Activated CD4-positive, alpha-beta T cell treated with anti-CD3 and anti-CD28 coated beads, Interleukin-2, Interleukin-6, amounts not matched to agents 100 ng/mL and 50 ng/mL, durations not matched to agents 16 hours and 8 hours (primary cell): ENCODE measurements around the gene CR1L.
A peak's percentile ranks its signal among the peaks of the same experiment; 100 is the strongest.
"Not testable (repeated sequence)": the region's sequence is repeated elsewhere in the genome, so short reads cannot be mapped to it uniquely, and the experiment has no call there.

Experiments
- DNase-seq: peaks from one replicate; pipeline ENCODE4 v3.0.0-alpha.2; 2020

Gene CR1L

DNA sequence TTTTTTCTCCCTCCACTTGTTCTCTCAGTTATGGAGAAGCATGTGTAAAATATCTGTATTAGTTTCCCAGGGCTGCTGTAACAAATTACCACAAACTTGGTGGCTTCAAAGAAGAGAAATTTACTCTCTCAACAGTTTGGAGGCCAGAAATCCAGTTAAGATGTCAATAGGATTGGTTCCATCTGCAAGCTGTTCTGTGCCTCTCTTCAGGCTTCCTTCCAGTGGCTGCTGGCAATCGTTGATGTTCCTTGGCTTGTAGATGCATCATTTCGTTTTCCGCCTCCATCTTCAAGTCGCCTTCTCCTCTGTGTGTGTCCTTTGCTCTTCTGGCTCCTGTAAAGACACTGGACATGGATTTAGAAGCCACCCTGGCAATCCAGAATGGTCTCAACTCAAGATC lies 45.6 kb downstream of the CR1L start:
- DNase-seq: not testable (repeated sequence)

GRCh38 chr1:207691010-207691409 lies 46.1 kb downstream of the CR1L start:
- no peak for DNase-seq

GRCh38 chr1:207691841-207692240 lies 46.9 kb downstream of the CR1L start:
- no peak for DNase-seq

GRCh38 chr1:207692291-207692690 lies 47.4 kb downstream of the CR1L start:
- DNase-seq: not testable (repeated sequence)

- DNase-seq: no peak
Measured at GRCh38 chr1:207695891-207696290, 51.0 kb downstream of the CR1L start.

- peak; percentile 41 for DNase-seq
Measured at GRCh38 chr1:207698822-207699483, 54.0 kb downstream of the CR1L start.

DNA sequence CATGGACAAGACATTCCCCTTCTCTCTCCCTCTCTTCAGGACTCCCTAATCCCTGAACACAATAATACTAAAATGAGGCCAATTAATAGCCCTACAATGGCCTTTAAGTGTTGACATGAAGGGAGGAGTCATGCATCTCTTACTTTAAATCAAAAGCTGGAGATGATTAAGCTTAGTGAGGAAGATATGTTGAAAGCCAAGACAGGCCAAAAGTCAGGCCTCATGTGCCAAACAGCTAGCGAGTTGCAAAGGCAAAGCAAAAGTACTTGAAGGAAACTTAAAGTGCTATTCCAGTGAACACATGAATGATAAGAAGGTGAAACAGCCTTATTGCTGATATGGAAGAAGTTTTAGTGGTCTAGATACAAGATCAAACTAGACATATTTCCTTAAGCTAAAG lies 57.4 kb downstream of the CR1L start:
- no peak for DNase-seq

DNA sequence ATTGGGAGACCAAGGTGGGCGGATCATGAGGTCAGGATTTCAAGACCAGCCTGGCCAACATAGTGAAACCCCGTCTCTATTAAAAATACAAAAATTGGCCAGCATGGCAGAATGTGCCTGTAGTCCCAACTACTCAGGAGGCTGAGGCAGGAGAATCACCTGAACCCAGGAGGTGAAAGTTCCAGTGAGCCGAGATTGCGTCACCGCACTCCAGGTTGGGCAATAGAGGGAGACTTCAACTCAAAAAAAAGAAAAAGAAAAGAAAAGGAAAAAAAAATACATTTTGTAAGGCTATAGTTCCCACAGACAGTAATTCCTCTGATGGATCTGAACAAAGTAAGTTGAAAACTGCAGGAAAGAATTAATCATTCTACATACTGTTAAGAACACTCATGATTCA lies 58.8 kb downstream of the CR1L start:
- no peak for DNase-seq

GRCh38 chr1:207708004-207708403 lies 63.1 kb downstream of the CR1L start:
- not testable (repeated sequence) for DNase-seq

GRCh38 chr1:207711285-207711684 lies 66.4 kb downstream of the CR1L start:
- DNase-seq: no peak

DNA sequence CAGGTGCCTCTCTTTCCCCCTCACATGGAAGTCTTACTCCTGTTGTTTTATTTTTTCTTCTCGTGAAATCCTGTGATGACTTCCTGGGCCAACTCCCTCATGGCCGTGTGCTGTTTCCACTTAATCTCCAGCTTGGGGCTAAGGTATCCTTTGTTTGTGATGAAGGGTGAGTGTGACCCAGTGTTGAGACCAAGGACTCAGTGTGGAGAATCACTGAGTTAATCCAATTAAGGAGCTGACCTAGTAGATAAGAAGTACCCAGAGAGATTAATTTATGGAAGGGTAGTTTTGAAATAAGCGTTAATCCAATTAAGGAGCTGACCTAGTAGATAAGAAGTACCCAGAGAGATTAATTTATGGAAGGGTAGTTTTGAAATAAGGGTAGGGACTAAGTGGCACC lies 67.8 kb downstream of the CR1L start:
- not testable (repeated sequence) for DNase-seq

GRCh38 chr1:207713529-207713928 lies 68.6 kb downstream of the CR1L start:
- no peak for DNase-seq

DNA sequence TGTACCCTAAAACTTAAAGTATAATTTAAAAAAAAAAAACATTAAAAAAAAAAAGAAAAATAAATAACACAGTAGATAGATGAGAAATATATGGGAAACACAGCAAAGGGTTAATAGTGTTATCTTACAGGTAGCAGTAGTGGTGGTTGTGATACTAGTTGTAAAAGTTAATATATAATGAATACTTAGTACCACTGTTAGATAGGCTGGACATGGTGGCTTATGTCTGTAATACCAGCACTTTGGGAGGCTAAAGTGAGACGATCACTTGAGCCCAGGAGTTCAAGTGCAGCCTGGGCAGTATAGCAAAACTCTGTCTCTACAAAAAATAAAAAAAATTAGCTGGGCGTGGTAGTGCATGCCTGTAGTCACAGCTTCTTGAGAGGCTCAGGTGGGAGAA lies 74.3 kb downstream of the CR1L start:
- no peak for DNase-seq

DNA sequence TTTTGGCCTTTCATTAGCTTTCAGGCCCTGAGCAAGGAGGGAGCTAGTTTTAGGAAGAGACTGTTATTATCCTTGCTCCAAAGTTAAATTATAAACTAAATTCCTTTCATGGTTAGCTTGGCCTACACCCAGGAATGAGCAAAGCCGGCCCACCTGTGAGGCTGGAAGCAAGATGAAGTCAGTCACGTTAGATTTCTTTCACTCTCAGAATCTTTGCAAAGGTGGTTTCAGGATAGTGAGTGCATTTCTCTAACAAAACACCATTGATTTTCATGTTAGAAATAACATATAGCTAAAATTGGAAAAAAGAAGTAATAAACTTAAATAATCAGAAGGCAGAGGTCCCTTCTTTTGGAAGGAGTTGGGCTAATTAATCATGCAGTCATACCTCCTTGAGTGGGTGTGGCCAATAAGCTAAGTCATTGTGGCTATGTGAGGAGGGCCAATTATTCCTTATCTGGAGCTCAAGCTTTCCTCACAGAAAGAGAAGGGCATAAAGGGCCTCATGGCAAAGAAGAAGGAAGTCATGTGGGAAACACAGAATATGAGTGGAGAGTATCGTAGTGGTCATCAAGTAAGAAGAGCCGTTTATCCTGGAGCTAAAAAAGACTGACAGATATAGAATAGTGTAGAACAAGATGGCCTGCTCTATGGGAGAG lies 83.4 kb downstream of the CR1L start:
- not testable (repeated sequence) for DNase-seq

- DNase-seq: not testable (repeated sequence)
Measured at GRCh38 chr1:207737503-207738157, 92.7 kb downstream of the CR1L start.

- DNase-seq: not testable (repeated sequence)
Measured at GRCh38 chr1:207738158-207738659, 93.3 kb downstream of the CR1L start.

GRCh38 chr1:207740207-207740606 lies 95.3 kb downstream of the CR1L start:
- no peak for DNase-seq

- no peak for DNase-seq
Measured at GRCh38 chr1:207742850-207743555, 98.1 kb downstream of the CR1L start.

- no peak for DNase-seq
Measured at GRCh38 chr1:207744000-207744534, 99.1 kb downstream of the CR1L start.

DNA sequence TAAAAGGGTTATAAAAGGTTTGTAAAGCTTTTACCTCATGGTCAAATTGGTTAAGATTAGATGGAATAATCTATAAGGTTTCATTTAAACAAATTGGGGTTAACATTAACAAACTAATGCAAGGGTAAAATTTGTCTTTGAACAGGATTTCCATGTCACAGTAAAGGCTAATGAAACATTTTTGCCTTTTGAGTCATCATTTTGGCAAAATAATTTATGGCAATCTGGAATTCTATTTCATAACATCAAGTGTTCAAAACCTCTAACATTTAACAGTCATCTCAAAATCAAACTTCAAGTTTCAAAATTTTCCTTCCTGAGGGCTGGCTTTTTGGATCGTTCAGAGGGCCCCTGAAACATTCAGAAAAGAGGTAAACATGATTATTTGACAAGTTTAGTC lies 100.4 kb downstream of the CR1L start:
- no peak for DNase-seq

- DNase-seq: no peak
Measured at GRCh38 chr1:207745839-207746767, 101.2 kb downstream of the CR1L start.
